ENCODE measurements around the gene PRSS56. TPM values are rescaled to one million over a fixed set of nuclear protein-coding genes. Genes with fewer than 3 reads are reported as not detected.

Gene PRSS56
- polyA plus RNA-seq, 4 donors = not detected

DNA sequence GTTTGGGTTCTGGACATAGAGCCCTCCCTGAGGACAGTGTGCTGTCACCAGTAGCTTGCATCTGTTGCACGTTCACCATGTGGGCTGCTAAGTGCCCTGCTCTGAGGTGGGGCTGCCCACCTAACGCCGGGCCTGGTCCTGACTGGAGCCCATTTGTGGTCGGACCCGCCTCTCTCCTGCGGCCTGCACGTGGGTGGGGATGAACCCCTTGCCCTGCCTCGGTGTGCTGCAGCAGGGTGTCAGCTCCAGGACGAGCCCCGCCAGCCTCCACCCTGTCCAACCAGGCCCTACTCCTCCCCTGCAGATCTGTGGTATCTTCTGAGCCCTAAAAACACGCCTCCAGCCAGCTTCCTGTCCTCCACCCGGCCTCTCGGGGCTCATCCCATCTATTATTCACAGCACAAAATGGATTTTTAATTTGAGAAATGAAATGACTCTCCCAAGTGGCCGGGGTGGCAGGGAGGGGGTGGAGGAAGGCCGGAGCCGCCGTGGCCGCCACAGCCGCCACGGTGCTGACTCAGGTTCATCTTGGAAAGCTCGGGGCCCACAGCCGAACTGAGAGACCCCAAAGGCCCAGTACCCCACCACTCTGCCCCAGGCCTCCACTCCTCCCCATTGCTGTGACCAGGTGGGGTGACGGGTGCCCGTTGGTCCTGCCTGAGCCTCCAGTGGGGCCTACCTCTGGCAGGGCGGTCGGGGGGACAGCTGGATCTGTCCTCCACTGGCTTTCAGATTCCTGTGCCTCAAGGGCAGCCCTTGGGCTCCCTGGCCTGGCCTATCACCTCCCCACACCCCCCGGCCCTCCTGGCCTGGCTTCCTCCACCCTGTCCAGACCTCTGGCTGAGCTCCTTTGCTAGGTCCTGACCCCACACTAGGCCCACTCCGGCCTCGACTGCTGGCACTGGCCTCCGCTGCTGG is 29.7 kb upstream of the PRSS56 start:
- peaks cover 0 to 3% (median 0%) of the 10 kb centered on the region in 3 donors for H3K4me1 ChIP-seq (ENCODE audit: control insufficient read depth in 3 of 3, insufficient read depth in 2 of 3, low read depth in 1 of 3, low read length in 2 of 3)
- H3K27ac ChIP-seq (ENCODE audit: low read depth in 1 of 3, low read length in 2 of 3) = no peak overlapping the region
- H3K4me3 ChIP-seq (ENCODE audit: low read depth in 1 of 3, low read length in 3 of 3) = no peak overlapping the region
- no peaks in the 10 kb centered on the region for H3K36me3 ChIP-seq (ENCODE audit: control insufficient read depth in 3 of 3, insufficient read depth in 2 of 3, low read depth in 1 of 3, low read length in 3 of 3)
- DNase-seq = no peak
- peaks cover 17 to 45% (median 23%) of the 10 kb centered on the region in 3 donors for H3K27me3 ChIP-seq (ENCODE audit: control insufficient read depth in 3 of 3, insufficient read depth in 3 of 3, low read length in 3 of 3)
- WGBS, 3 donors = 83 to 86% (median 85%) methylated on average over 29 to 30 of the region's 30 CpGs
- FAIRE-seq = no peak
- no peaks in the 10 kb centered on the region for H3K9me3 ChIP-seq (ENCODE audit: control insufficient read depth in 2 of 2, insufficient read depth in 1 of 2, low read depth in 1 of 2, low read length in 1 of 2)

GRCh38 chr2:232491139-232491780 is 28.9 kb upstream of the PRSS56 start:
- DNase-seq = no peak
- 85 to 93% (median 86%) methylated on average over 12 of the region's 12 CpGs for WGBS, 3 donors
- no peak overlapping the region for H3K27ac ChIP-seq (ENCODE audit: low read depth in 1 of 3, low read length in 2 of 3)
- peaks cover 17 to 38% (median 17%) of the 10 kb centered on the region in 3 donors for H3K27me3 ChIP-seq (ENCODE audit: control insufficient read depth in 3 of 3, insufficient read depth in 3 of 3, low read length in 3 of 3)
- no peaks in the 10 kb centered on the region for H3K9me3 ChIP-seq (ENCODE audit: control insufficient read depth in 2 of 2, insufficient read depth in 1 of 2, low read depth in 1 of 2, low read length in 1 of 2)
- peaks cover 0 to 3% (median 0%) of the 10 kb centered on the region in 3 donors for H3K4me1 ChIP-seq (ENCODE audit: control insufficient read depth in 3 of 3, insufficient read depth in 2 of 3, low read depth in 1 of 3, low read length in 2 of 3)
- no peak overlapping the region for H3K4me3 ChIP-seq (ENCODE audit: low read depth in 1 of 3, low read length in 3 of 3)
- H3K36me3 ChIP-seq (ENCODE audit: control insufficient read depth in 3 of 3, insufficient read depth in 2 of 3, low read depth in 1 of 3, low read length in 3 of 3) = no peaks in the 10 kb centered on the region
- FAIRE-seq = no peak

GRCh38 chr2:232492236-232492848 is 27.8 kb upstream of the PRSS56 start:
- no peak overlapping the region for H3K27ac ChIP-seq (ENCODE audit: low read depth in 1 of 3, low read length in 2 of 3)
- H3K36me3 ChIP-seq (ENCODE audit: control insufficient read depth in 3 of 3, insufficient read depth in 2 of 3, low read depth in 1 of 3, low read length in 3 of 3) = no peaks in the 10 kb centered on the region
- DNase-seq (no peak), FAIRE-seq (no peak)
- H3K9me3 ChIP-seq (ENCODE audit: control insufficient read depth in 2 of 2, insufficient read depth in 1 of 2, low read depth in 1 of 2, low read length in 1 of 2) = no peaks in the 10 kb centered on the region
- peaks cover 8 to 29% (median 12%) of the 10 kb centered on the region in 3 donors for H3K27me3 ChIP-seq (ENCODE audit: control insufficient read depth in 3 of 3, insufficient read depth in 3 of 3, low read length in 3 of 3)
- WGBS, 3 donors = 60 to 71% (median 68%) methylated on average over 8 of the region's 8 CpGs
- H3K4me3 ChIP-seq (ENCODE audit: low read depth in 1 of 3, low read length in 3 of 3) = no peak overlapping the region
- no peaks in the 10 kb centered on the region for H3K4me1 ChIP-seq (ENCODE audit: control insufficient read depth in 3 of 3, insufficient read depth in 2 of 3, low read depth in 1 of 3, low read length in 2 of 3)

DNA sequence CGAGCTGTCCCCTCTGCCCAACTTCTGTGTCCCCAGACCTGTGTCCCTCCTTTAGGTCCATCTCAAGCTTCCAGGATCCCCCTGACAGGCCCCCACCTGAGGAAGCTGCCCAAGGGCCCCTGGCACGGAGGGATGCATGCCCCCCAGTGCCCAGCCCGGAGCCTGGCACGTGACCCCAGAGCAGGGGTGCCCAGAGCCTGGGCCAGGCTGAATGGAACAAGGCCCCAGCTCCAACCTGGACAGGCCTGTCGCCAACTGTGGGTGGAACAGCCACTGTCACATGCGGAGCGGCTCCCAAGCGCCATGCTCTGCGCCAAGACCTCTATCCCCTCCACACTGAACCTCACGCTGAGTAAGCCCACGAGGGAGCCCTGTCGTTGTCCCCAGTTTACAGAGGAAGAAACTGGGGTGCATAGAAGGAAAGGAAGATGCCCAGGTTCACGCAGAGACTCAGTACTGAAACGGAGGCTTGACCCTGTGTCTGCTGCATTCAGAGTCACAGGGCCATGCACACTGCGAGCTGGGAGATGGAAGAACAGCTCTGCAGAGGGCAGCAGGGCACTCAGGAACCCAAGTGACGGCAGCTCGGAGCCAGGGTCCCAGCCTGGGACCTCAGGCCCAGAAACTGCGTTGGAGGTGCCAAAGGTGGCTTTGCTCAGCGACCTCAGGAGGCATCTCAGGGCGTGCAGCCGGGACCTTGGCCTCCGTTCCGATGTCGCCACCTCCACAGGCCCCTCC is 27.1 kb upstream of the PRSS56 start:
- WGBS, 3 donors = 77 to 89% (median 84%) methylated on average over 24 of the region's 24 CpGs
- no peak overlapping the region for H3K27ac ChIP-seq (ENCODE audit: low read depth in 1 of 3, low read length in 2 of 3)
- no peak for DNase-seq
- H3K9me3 ChIP-seq (ENCODE audit: control insufficient read depth in 2 of 2, insufficient read depth in 1 of 2, low read depth in 1 of 2, low read length in 1 of 2) = no peaks in the 10 kb centered on the region
- no peaks in the 10 kb centered on the region for H3K36me3 ChIP-seq (ENCODE audit: control insufficient read depth in 3 of 3, insufficient read depth in 2 of 3, low read depth in 1 of 3, low read length in 3 of 3)
- peaks cover 5 to 25% (median 8%) of the 10 kb centered on the region in 3 donors for H3K27me3 ChIP-seq (ENCODE audit: control insufficient read depth in 3 of 3, insufficient read depth in 3 of 3, low read length in 3 of 3)
- FAIRE-seq = no peak
- H3K4me3 ChIP-seq (ENCODE audit: low read depth in 1 of 3, low read length in 3 of 3) = no peak overlapping the region
- H3K4me1 ChIP-seq (ENCODE audit: control insufficient read depth in 3 of 3, insufficient read depth in 2 of 3, low read depth in 1 of 3, low read length in 2 of 3) = no peaks in the 10 kb centered on the region

GRCh38 chr2:232493701-232494474 is 26.3 kb upstream of the PRSS56 start:
- FAIRE-seq = no peak
- H3K9me3 ChIP-seq (ENCODE audit: control insufficient read depth in 2 of 2, insufficient read depth in 1 of 2, low read depth in 1 of 2, low read length in 1 of 2) = no peaks in the 10 kb centered on the region
- H3K27ac ChIP-seq (ENCODE audit: low read depth in 1 of 3, low read length in 2 of 3) = no peak overlapping the region
- no peaks in the 10 kb centered on the region for H3K4me1 ChIP-seq (ENCODE audit: control insufficient read depth in 3 of 3, insufficient read depth in 2 of 3, low read depth in 1 of 3, low read length in 2 of 3)
- peaks cover 0 to 18% (median 1%) of the 10 kb centered on the region in 3 donors for H3K27me3 ChIP-seq (ENCODE audit: control insufficient read depth in 3 of 3, insufficient read depth in 3 of 3, low read length in 3 of 3)
- DNase-seq = no peak
- 75 to 82% (median 77%) methylated on average over 10 of the region's 10 CpGs for WGBS, 3 donors
- no peak overlapping the region for H3K4me3 ChIP-seq (ENCODE audit: low read depth in 1 of 3, low read length in 3 of 3)
- H3K36me3 ChIP-seq (ENCODE audit: control insufficient read depth in 3 of 3, insufficient read depth in 2 of 3, low read depth in 1 of 3, low read length in 3 of 3) = no peaks in the 10 kb centered on the region

GRCh38 chr2:232494542-232494941 is 25.6 kb upstream of the PRSS56 start:
- FAIRE-seq = no peak
- H3K9me3 ChIP-seq (ENCODE audit: control insufficient read depth in 2 of 2, insufficient read depth in 1 of 2, low read depth in 1 of 2, low read length in 1 of 2) = no peaks in the 10 kb centered on the region
- H3K27ac ChIP-seq (ENCODE audit: low read depth in 1 of 3, low read length in 2 of 3) = no peak overlapping the region
- no peak overlapping the region for H3K4me3 ChIP-seq (ENCODE audit: low read depth in 1 of 3, low read length in 3 of 3)
- no peaks in the 10 kb centered on the region for H3K4me1 ChIP-seq (ENCODE audit: control insufficient read depth in 3 of 3, insufficient read depth in 2 of 3, low read depth in 1 of 3, low read length in 2 of 3)
- 73 to 82% (median 77%) methylated on average over 5 of the region's 5 CpGs for WGBS, 3 donors
- no peaks in the 10 kb centered on the region for H3K36me3 ChIP-seq (ENCODE audit: control insufficient read depth in 3 of 3, insufficient read depth in 2 of 3, low read depth in 1 of 3, low read length in 3 of 3)
- no peak for DNase-seq
- H3K27me3 ChIP-seq (ENCODE audit: control insufficient read depth in 3 of 3, insufficient read depth in 3 of 3, low read length in 3 of 3) = peaks cover 0 to 11% (median 0%) of the 10 kb centered on the region in 3 donors

DNA sequence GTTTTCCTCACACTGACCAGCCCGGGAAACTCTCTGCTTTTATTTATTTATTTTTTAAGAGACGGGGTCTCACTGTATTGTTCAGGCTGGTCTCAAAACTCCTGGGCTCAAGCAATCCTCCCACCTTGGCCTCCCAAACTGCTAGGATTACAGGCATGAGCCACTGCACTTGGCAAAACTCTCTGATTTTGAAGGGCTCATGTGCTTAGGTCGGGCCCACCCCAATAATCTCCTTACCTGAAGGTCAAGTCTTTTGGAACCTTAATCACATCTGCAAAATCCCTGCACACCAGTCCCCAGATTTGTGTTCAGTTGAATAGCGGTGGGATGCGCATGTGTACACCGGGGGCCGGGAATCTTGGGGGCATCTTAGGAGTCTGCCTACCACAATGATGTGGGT is 24.9 kb upstream of the PRSS56 start:
- DNase-seq = no peak
- H3K4me1 ChIP-seq (ENCODE audit: control insufficient read depth in 3 of 3, insufficient read depth in 2 of 3, low read depth in 1 of 3, low read length in 2 of 3) = no peaks in the 10 kb centered on the region
- H3K27me3 ChIP-seq (ENCODE audit: control insufficient read depth in 3 of 3, insufficient read depth in 3 of 3, low read length in 3 of 3) = peaks cover 0 to 4% (median 0%) of the 10 kb centered on the region in 3 donors
- no peak overlapping the region for H3K27ac ChIP-seq (ENCODE audit: low read depth in 1 of 3, low read length in 2 of 3)
- H3K36me3 ChIP-seq (ENCODE audit: control insufficient read depth in 3 of 3, insufficient read depth in 2 of 3, low read depth in 1 of 3, low read length in 3 of 3) = no peaks in the 10 kb centered on the region
- no peak overlapping the region for H3K4me3 ChIP-seq (ENCODE audit: low read depth in 1 of 3, low read length in 3 of 3)
- H3K9me3 ChIP-seq (ENCODE audit: control insufficient read depth in 2 of 2, insufficient read depth in 1 of 2, low read depth in 1 of 2, low read length in 1 of 2) = no peaks in the 10 kb centered on the region
- WGBS, 3 donors = 84 to 92% (median 89%) methylated on average over 7 of the region's 7 CpGs
- no peak for FAIRE-seq

Measured in small intestine (tissue), 7 donors.